Measurements from ENCODE around the gene TACR2.

GRCh38 chr10:69458430-69459100 lies 41.8 kb upstream of the TACR2 start:
- no peak for TF ChIP-seq NFE2L1 (CRISPR knock-in tag; IDR thresholded peaks at IDR 0.05; ENCODE audit: borderline replicate concordance)
- TF ChIP-seq, protein P1, sequence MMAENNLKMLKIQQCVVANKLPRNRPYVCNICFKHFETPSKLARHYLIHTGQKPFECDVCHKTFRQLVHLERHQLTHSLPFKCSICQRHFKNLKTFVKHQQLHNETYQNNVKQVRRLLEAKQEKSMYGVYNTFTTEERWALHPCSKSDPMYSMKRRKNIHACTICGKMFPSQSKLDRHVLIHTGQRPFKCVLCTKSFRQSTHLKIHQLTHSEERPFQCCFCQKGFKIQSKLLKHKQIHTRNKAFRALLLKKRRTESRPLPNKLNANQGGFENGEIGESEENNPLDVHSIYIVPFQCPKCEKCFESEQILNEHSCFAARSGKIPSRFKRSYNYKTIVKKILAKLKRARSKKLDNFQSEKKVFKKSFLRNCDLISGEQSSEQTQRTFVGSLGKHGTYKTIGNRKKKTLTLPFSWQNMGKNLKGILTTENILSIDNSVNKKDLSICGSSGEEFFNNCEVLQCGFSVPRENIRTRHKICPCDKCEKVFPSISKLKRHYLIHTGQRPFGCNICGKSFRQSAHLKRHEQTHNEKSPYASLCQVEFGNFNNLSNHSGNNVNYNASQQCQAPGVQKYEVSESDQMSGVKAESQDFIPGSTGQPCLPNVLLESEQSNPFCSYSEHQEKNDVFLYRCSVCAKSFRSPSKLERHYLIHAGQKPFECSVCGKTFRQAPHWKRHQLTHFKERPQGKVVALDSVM (CRISPR knock-in tag; IDR thresholded peaks at IDR 0.05) = no peak
- no peak for TF ChIP-seq DDIT3 (CRISPR knock-in tag; IDR thresholded peaks at IDR 0.05)
- TF ChIP-seq, protein P2, sequence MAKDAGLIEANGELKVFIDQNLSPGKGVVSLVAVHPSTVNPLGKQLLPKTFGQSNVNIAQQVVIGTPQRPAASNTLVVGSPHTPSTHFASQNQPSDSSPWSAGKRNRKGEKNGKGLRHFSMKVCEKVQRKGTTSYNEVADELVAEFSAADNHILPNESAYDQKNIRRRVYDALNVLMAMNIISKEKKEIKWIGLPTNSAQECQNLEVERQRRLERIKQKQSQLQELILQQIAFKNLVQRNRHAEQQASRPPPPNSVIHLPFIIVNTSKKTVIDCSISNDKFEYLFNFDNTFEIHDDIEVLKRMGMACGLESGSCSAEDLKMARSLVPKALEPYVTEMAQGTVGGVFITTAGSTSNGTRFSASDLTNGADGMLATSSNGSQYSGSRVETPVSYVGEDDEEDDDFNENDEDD (CRISPR knock-in tag; IDR thresholded peaks at IDR 0.05; ENCODE audit: borderline replicate concordance) = no peak
- no peak for TF ChIP-seq ZBTB7B (CRISPR knock-in tag; IDR thresholded peaks at IDR 0.05)
- no peak for TF ChIP-seq CTCF (CRISPR knock-in tag; IDR thresholded peaks at IDR 0.05)
- no peak for TF ChIP-seq RAD51 (IDR thresholded peaks at IDR 0.05; ENCODE audit: borderline replicate concordance)
- no peak for TF ChIP-seq MAFK (conservative IDR thresholded peaks at IDR 0.05 in 1 of 2, IDR thresholded peaks at IDR 0.05 in 1 of 2; ENCODE audit: low read length in 2 of 2)
- no peak for TF ChIP-seq TAF1 (CRISPR knock-in tag; IDR thresholded peaks at IDR 0.05)
- no peak for TF ChIP-seq POLR2AphosphoS5 (IDR thresholded peaks at IDR 0.05; ENCODE audit: low read depth, low read length)
- no peak for TF ChIP-seq ZZZ3 (CRISPR knock-in tag; IDR thresholded peaks at IDR 0.05; ENCODE audit: borderline replicate concordance)
- TF ChIP-seq ZEB1 (IDR thresholded peaks at IDR 0.05; ENCODE audit: insufficient replicate concordance, low read depth) = no peak
- no peak for TF ChIP-seq PRPF4 (IDR thresholded peaks at IDR 0.05; ENCODE audit: low read depth, low read length, poor library complexity, severe bottlenecking)

All from HepG2 (cell line).